ENCODE results near the gene GRK5. TPM values are rescaled to one million over a fixed set of nuclear protein-coding genes. Genes with fewer than 3 reads are reported as not detected.

Gene GRK5
- total RNA-seq, 4 donors from 2014 or later, result 10.0 to 61.9 (median 18.1) TPM

DNA sequence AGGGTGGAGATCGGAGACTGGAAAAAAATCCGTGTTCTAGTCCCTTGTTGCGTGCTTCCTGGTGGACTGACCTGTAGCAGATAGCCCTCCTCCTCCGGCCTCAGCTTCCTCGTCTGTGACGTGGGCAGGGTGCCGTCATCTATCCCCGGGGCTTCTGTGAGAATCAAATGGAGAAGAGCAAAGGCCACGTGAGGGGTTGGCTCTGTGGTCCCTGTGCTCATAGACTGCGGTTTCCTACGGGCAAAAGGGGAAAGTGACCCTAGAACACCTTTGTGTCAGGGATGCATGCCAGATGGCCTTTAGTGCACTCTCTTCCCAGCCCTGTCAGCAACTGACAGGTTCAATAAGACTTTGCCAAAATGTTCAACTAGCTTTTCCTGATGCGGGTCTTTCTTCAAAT is 33.7 kb downstream of the GRK5 start:
- TF ChIP-seq POLR2A (IDR thresholded peaks at IDR 0.05), result no peak
- TF ChIP-seq, protein P1, sequence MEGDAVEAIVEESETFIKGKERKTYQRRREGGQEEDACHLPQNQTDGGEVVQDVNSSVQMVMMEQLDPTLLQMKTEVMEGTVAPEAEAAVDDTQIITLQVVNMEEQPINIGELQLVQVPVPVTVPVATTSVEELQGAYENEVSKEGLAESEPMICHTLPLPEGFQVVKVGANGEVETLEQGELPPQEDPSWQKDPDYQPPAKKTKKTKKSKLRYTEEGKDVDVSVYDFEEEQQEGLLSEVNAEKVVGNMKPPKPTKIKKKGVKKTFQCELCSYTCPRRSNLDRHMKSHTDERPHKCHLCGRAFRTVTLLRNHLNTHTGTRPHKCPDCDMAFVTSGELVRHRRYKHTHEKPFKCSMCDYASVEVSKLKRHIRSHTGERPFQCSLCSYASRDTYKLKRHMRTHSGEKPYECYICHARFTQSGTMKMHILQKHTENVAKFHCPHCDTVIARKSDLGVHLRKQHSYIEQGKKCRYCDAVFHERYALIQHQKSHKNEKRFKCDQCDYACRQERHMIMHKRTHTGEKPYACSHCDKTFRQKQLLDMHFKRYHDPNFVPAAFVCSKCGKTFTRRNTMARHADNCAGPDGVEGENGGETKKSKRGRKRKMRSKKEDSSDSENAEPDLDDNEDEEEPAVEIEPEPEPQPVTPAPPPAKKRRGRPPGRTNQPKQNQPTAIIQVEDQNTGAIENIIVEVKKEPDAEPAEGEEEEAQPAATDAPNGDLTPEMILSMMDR (IDR thresholded peaks at IDR 0.05), result no peak
- no peaks in the 10 kb centered on the region for H3K27me3 ChIP-seq
- H3K27ac ChIP-seq, result peak overlapping the region in 1 of 4 donors; percentile 1
- H3K4me1 ChIP-seq, result peaks cover 0 to 26% (median 0%) of the 10 kb centered on the region in 4 donors
- H3K4me3 ChIP-seq, result no peak overlapping the region
- no peak for DNase-seq
- H3K9me3 ChIP-seq, result no peaks in the 10 kb centered on the region
- H3K36me3 ChIP-seq, result no peaks in the 10 kb centered on the region

DNA sequence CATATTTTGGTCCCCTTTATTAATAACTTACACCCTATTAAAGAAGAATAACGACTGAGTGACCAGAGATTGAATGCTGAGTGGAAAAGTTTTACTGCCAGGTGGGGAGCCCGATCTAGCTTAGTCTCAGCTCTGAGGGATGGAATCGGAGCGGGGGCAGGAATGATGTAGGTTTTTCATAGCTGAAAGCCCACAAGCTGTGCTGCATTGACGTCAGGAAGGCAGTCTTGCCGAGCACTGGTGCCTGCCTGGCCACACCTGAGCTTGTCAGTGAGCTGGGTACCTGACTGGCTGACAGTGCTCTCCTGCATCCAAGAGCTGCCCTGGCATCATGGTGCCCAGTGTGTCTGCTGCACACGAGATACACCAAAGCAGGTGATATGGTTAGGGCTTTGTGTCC is 34.8 kb downstream of the GRK5 start:
- no peak for TF ChIP-seq POLR2A (IDR thresholded peaks at IDR 0.05)
- TF ChIP-seq, protein P1 (IDR thresholded peaks at IDR 0.05), result no peak
- peaks cover 0 to 16% (median 0%) of the 10 kb centered on the region in 4 donors for H3K4me1 ChIP-seq
- no peak for DNase-seq

GRCh38 chr10:119243488-119243887 is 36.1 kb downstream of the GRK5 start:
- no peak overlapping the region for H3K27ac ChIP-seq
- DNase-seq, result no peak

More for the DNA sequence above, 34.8 kb downstream of the GRK5 start:
- H3K4me3 ChIP-seq, result no peak overlapping the region
- no peak overlapping the region for H3K27ac ChIP-seq
- no peaks in the 10 kb centered on the region for H3K36me3 ChIP-seq
- H3K27me3 ChIP-seq, result no peaks in the 10 kb centered on the region
- no peaks in the 10 kb centered on the region for H3K9me3 ChIP-seq

GRCh38 chr10:119243967-119244366 is 36.6 kb downstream of the GRK5 start:
- Histone ChIP-seq H3K4me1 (peaks cover 0 to 5% (median 0%) of the 10 kb centered on the region in 4 donors), H3K36me3 (no peaks in the 10 kb centered on the region), H3K9me3 (no peaks in the 10 kb centered on the region), H3K27me3 (no peaks in the 10 kb centered on the region), H3K4me3 (no peak overlapping the region), H3K27ac (no peak overlapping the region)
- no peak for DNase-seq
- TF ChIP-seq, protein P1 (IDR thresholded peaks at IDR 0.05), result no peak
- no peak for TF ChIP-seq POLR2A (IDR thresholded peaks at IDR 0.05)

More at GRCh38 chr10:119243488-119243887, 36.1 kb downstream of the GRK5 start:
- no peak overlapping the region for H3K4me3 ChIP-seq
- no peaks in the 10 kb centered on the region for H3K9me3 ChIP-seq
- peaks cover 0 to 10% (median 0%) of the 10 kb centered on the region in 4 donors for H3K4me1 ChIP-seq
- H3K36me3 ChIP-seq, result no peaks in the 10 kb centered on the region
- H3K27me3 ChIP-seq, result no peaks in the 10 kb centered on the region
- TF ChIP-seq, protein P1 (IDR thresholded peaks at IDR 0.05), result no peak
- TF ChIP-seq POLR2A (IDR thresholded peaks at IDR 0.05), result no peak

- H3K36me3 ChIP-seq, result no peaks in the 10 kb centered on the region
- H3K27me3 ChIP-seq, result no peaks in the 10 kb centered on the region
- H3K4me1 ChIP-seq, result peaks cover 0 to 7% (median 0%) of the 10 kb centered on the region in 4 donors
- no peak overlapping the region for H3K4me3 ChIP-seq
- no peak overlapping the region for H3K27ac ChIP-seq
- TF ChIP-seq POLR2A (IDR thresholded peaks at IDR 0.05), result no peak
- TF ChIP-seq, protein P1 (IDR thresholded peaks at IDR 0.05), result no peak
- DNase-seq, result no peak
- no peaks in the 10 kb centered on the region for H3K9me3 ChIP-seq
Measured at GRCh38 chr10:119245272-119245671, 37.9 kb downstream of the GRK5 start.

All from Peyer's patch (tissue), 4 donors.